Bronchial epithelial cell (primary cell): ENCODE results near the gene NRP2. TPM values are rescaled to one million over a fixed set of nuclear protein-coding genes. Genes with fewer than 3 reads are reported as not detected.

ENCODE experiments used
- DNase-seq: peaks from one replicate; pipeline ENCODE4 v3.0.0-alpha.2; 2010; ENCODE audit warnings: low read depth
- FAIRE-seq: peaks from 2 replicates; lab custom pipeline; 2011; peaks lifted over from hg19 to GRCh38; lab: Jason Lieb, UNC
- H3K27me3 ChIP-seq: 2 replicates; pipeline ENCODE4 v1.5.1; 2011; ENCODE audit warnings: low read length; ENCODE audit not compliant: control insufficient read depth, insufficient read depth
- H3K36me3 ChIP-seq: 2 replicates; pipeline ENCODE4 v1.5.1; 2011; ENCODE audit warnings: low read length; ENCODE audit not compliant: control insufficient read depth, insufficient read depth
- H3K4me3 ChIP-seq: 2 replicates; pipeline ENCODE4 v1.5.1; 2011; ENCODE audit warnings: mild to moderate bottlenecking, low read depth, low read length, control low read depth
- total RNA-seq: library from RNA; depleted of rRNA; stranded (reverse); fragments of >200 nt; gene quantifications from 2 replicates; pipeline ENCODE4 v1.2.1, GENCODE V29; 2014
- TF ChIP-seq, protein P1 (sequence below): IDR thresholded peaks from 2 replicates; pipeline ENCODE4 v1.5.1; 2011; ENCODE audit warnings: mild to moderate bottlenecking, moderate library complexity, low read length, control low read depth, inconsistent platforms; ENCODE audit not compliant: insufficient read depth, severe bottlenecking

Gene NRP2
- total RNA-seq, 1 donor from 2014 or later: 21.3 TPM

DNA sequence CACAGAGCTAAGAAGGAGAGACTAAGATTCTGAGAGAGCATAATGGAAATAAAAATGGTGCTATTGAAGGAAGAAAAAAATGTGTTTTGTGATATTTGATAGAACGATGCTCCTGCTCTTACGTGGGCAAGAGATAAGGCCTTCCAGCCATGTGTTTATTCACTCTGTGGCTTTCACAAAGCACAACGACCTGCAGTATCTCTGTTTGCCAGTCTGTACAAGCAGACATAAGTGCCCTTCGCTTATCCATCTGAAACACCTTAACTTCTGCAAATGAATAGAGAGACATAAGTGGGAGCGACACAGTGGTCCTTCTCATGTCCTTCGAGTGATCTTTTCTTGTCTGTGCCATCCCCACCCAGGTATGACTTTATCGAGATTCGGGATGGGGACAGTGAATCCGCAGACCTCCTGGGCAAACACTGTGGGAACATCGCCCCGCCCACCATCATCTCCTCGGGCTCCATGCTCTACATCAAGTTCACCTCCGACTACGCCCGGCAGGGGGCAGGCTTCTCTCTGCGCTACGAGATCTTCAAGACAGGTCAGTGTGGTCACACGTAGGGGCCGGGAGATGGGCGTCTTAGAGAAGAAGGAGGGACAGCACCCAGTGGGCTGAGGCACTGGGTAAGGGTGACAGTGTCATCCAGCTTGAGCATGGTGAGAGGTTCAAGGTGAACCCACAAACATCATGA is 33.7 kb downstream of the NRP2 start:
- TF ChIP-seq, protein P1, sequence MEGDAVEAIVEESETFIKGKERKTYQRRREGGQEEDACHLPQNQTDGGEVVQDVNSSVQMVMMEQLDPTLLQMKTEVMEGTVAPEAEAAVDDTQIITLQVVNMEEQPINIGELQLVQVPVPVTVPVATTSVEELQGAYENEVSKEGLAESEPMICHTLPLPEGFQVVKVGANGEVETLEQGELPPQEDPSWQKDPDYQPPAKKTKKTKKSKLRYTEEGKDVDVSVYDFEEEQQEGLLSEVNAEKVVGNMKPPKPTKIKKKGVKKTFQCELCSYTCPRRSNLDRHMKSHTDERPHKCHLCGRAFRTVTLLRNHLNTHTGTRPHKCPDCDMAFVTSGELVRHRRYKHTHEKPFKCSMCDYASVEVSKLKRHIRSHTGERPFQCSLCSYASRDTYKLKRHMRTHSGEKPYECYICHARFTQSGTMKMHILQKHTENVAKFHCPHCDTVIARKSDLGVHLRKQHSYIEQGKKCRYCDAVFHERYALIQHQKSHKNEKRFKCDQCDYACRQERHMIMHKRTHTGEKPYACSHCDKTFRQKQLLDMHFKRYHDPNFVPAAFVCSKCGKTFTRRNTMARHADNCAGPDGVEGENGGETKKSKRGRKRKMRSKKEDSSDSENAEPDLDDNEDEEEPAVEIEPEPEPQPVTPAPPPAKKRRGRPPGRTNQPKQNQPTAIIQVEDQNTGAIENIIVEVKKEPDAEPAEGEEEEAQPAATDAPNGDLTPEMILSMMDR: peak; percentile 39
- no peak for DNase-seq
- Histone ChIP-seq H3K36me3 (peaks cover 4% of the 10 kb centered on the region), H3K27me3 (no peaks in the 10 kb centered on the region), H3K4me3 (no peak overlapping the region)
- no peak for FAIRE-seq

DNA sequence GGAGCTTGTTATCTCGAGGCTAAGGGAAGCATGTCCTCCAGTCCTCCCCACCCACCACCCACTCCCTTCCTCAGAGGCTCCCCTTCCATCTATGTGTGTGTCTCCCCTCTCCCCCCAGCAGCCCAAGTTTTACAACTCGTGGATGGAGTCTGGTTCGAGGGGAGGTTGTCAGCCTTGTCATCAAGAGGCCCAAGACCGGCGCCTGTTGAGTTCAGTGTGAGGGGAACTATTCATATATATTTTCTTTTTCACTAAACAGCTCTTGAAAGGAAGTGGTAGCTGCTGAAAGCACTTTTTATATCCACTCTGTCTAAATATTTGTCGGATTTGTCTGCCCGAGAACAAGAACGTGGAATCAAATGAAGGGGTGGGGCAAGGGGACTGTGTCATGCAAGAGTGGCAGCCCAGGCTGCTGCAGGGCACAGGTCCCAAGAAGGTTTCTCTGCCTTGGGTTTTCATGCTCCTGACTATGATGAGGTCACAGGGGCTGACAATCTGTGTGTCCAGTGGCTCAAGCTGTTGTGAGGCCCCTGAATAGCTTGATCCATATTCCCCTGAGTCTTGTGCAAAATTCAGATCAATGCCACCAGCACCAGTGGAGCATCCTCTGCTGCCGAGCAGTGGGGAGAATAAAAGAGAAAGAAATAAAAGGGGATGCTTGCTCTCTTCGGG is 35.0 kb downstream of the NRP2 start:
- H3K27me3 ChIP-seq: no peaks in the 10 kb centered on the region
- H3K36me3 ChIP-seq: peaks cover 5% of the 10 kb centered on the region
- no peak for DNase-seq
- no peak overlapping the region for H3K4me3 ChIP-seq
- FAIRE-seq: no peak
- TF ChIP-seq, protein P1: no peak

DNA sequence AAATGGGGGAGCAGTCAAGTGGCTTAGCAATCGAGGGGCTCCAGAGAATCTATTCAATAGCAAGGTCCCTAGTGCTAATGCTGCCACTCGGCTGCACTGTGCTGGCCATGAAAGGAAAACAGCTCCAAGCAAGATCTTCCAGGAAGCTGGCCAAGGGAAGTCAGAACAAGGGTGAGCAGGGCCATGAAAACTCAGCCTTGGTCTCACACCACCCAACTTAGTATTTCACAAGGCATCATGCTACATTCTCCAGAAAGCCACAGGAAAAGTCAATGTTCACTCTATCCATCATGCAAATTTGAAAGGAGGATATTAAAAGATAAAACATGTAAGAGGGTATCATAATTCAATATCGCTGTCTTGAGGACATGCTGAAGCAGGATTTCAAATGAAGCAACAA is 35.7 kb downstream of the NRP2 start:
- no peak overlapping the region for H3K4me3 ChIP-seq
- DNase-seq (no peak), FAIRE-seq (no peak)
- no peaks in the 10 kb centered on the region for H3K27me3 ChIP-seq
- TF ChIP-seq, protein P1: no peak
- H3K36me3 ChIP-seq: peaks cover 5% of the 10 kb centered on the region

DNA sequence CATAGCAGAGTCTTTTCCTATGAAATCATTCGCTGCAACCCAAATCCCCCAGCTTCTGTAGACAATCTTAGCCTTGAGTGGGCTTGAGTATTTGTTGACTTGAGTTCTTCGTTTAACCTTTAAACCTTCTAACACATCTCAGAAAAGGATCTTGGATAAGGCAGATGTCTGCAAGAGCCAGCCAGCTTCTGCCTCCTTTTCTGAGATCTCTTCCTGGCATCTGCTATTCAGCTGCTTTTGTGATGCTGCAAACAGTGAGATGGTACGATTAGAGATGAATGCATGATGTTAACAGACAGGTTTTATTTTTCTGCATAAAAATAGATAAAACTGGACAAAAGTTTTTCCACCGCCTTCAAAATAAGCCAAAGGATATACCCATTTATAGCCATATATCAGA is 37.5 kb downstream of the NRP2 start:
- DNase-seq (no peak), FAIRE-seq (no peak)
- no peak overlapping the region for H3K4me3 ChIP-seq
- TF ChIP-seq, protein P1: no peak
- peaks cover 5% of the 10 kb centered on the region for H3K36me3 ChIP-seq
- H3K27me3 ChIP-seq: no peaks in the 10 kb centered on the region

DNA sequence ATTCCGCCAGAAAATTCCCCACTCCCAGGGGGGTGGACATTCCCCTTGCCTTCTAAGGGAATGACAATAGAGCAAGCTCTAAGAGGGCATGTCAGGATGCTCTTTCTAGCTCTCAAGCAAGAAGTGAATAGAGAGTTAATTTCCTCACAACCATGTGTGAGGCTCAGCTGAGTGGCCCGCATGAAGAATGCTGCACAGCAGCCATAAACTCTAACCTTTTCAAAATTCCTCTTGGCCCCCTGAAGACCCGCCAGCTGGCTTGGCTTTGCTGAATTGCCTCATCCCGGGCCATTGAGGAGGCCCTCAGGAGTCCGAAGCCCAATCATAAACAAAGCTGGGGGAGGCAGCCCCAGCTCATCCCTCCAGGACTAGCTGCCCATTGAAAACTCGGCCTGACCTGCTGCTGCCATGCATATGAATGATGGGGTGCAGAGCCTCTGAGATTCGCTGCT is 38.2 kb downstream of the NRP2 start:
- FAIRE-seq (no peak), DNase-seq (no peak)
- TF ChIP-seq, protein P1: no peak
- Histone ChIP-seq H3K4me3 (no peak overlapping the region), H3K36me3 (peaks cover 7% of the 10 kb centered on the region), H3K27me3 (no peaks in the 10 kb centered on the region)
